ENCODE results near the gene RBM45. TPM values are rescaled to one million over a fixed set of nuclear protein-coding genes. Genes with fewer than 3 reads are reported as not detected.
A peak's percentile ranks its signal among the peaks of the same experiment; 100 is the strongest.
"Not testable (repeated sequence)": the region's sequence is repeated elsewhere in the genome, so short reads cannot be mapped to it uniquely, and the experiment has no call there.

The RBM45 gene
- total RNA-seq, 1 donor from 2014 or later: 18.6 TPM

DNA sequence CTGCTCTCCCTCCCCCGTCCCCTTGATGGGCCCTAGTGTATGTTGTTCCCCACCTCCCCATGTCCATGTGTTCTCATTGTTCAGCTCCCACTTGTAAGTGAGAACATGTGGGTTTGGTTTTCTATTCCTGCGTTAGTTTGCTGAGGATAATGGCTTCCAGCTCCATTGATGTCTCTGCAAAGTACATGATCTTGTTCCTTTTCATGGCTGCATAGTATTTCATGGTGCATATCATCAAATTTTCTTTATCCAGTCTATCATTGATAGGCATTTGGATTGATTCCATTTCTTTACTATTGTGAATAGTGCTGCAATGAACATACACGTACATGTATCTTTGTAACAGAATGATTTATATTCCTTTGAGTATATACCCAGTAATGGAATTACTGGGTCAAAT lies 33.0 kb upstream of the RBM45 start:
- DNase-seq (ENCODE audit: low spot score); H3K36me3 Mint-ChIP-seq (ENCODE audit: low read depth); H3K4me1 Mint-ChIP-seq (ENCODE audit: low read depth); H3K9me3 Mint-ChIP-seq; H3K4me3 Mint-ChIP-seq; intact Hi-C loops (cut with micrococcal nuclease); H3K27ac Mint-ChIP-seq: not testable (repeated sequence)
- peaks cover 17% of the 10 kb centered on the region for H3K27me3 Mint-ChIP-seq (ENCODE audit: insufficient read depth)

GRCh38 chr2:178082408-178083045 lies 29.7 kb upstream of the RBM45 start:
- no peaks in the 10 kb centered on the region for H3K4me1 Mint-ChIP-seq (ENCODE audit: low read depth)

GRCh38 chr2:178084273-178084672 lies 28.0 kb upstream of the RBM45 start:
- H3K4me1 Mint-ChIP-seq (ENCODE audit: low read depth): no peaks in the 10 kb centered on the region
- no peak for DNase-seq (ENCODE audit: low spot score)
- no peak overlapping the region for H3K27ac Mint-ChIP-seq
- intact Hi-C loops (cut with micrococcal nuclease): no loop called here
- H3K36me3 Mint-ChIP-seq (ENCODE audit: low read depth): no peaks in the 10 kb centered on the region
- no peaks in the 10 kb centered on the region for H3K9me3 Mint-ChIP-seq
- no peak overlapping the region for H3K4me3 Mint-ChIP-seq
- H3K27me3 Mint-ChIP-seq (ENCODE audit: insufficient read depth): peaks cover 18% of the 10 kb centered on the region

More at GRCh38 chr2:178082408-178083045, 29.7 kb upstream of the RBM45 start:
- no peaks in the 10 kb centered on the region for H3K36me3 Mint-ChIP-seq (ENCODE audit: low read depth)
- peaks cover 18% of the 10 kb centered on the region for H3K27me3 Mint-ChIP-seq (ENCODE audit: insufficient read depth)
- no peak overlapping the region for H3K4me3 Mint-ChIP-seq
- H3K27ac Mint-ChIP-seq: no peak overlapping the region
- no peaks in the 10 kb centered on the region for H3K9me3 Mint-ChIP-seq
- intact Hi-C loops (cut with micrococcal nuclease): no loop called here
- DNase-seq (ENCODE audit: low spot score): no peak

GRCh38 chr2:178088774-178089270 lies 23.4 kb upstream of the RBM45 start:
- no peaks in the 10 kb centered on the region for H3K4me1 Mint-ChIP-seq (ENCODE audit: low read depth)
- no peaks in the 10 kb centered on the region for H3K9me3 Mint-ChIP-seq
- H3K4me3 Mint-ChIP-seq: no peak overlapping the region
- no peak for DNase-seq (ENCODE audit: low spot score)
- no peaks in the 10 kb centered on the region for H3K36me3 Mint-ChIP-seq (ENCODE audit: low read depth)
- no peak overlapping the region for H3K27ac Mint-ChIP-seq
- intact Hi-C loops (cut with micrococcal nuclease): no loop called here
- peaks cover 11% of the 10 kb centered on the region for H3K27me3 Mint-ChIP-seq (ENCODE audit: insufficient read depth)

GRCh38 chr2:178093471-178093870 lies 18.8 kb upstream of the RBM45 start:
- H3K27ac Mint-ChIP-seq: no peak overlapping the region
- no peaks in the 10 kb centered on the region for H3K36me3 Mint-ChIP-seq (ENCODE audit: low read depth)
- no peaks in the 10 kb centered on the region for H3K4me1 Mint-ChIP-seq (ENCODE audit: low read depth)
- H3K9me3 Mint-ChIP-seq: no peaks in the 10 kb centered on the region
- H3K27me3 Mint-ChIP-seq (ENCODE audit: insufficient read depth): peaks cover 5% of the 10 kb centered on the region
- DNase-seq (ENCODE audit: low spot score): no peak
- H3K4me3 Mint-ChIP-seq: no peak overlapping the region
- intact Hi-C loops (cut with micrococcal nuclease): no loop called here

DNA sequence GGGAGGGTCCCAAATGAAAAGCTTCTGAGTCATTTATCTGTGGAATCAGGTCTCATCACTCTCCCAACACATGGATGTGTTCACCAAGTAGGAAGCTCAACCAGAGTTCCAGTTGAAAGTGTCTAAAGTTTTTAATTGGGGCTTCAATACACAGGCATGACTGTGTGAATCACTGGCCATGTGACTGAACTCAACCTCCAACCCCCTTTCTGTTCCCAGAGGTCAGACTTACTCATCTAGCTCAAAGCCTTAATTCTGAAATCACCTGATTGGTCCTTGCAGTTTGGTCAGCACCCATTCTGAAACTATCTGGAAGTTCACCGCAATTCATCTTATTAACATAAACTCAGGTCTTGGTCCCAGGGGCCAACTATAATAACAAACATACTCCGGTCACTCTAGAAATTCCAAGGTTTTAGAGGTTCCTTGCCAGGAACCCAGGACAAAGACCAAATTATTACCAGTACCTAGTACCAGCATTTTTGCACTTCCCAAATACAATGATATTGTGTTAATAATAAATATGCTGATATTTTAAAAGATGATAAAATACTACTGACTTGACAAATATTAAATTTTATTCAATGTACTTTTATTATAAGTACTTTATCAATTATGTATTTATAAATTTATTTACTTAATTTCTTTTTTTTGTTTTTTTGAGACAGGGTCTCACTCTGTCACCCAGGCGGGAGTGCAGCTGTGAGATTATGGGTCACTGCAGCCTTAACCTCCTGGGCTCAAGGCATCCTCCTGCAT lies 10.7 kb upstream of the RBM45 start:
- no peaks in the 10 kb centered on the region for H3K9me3 Mint-ChIP-seq
- H3K4me3 Mint-ChIP-seq: no peak overlapping the region
- no peaks in the 10 kb centered on the region for H3K36me3 Mint-ChIP-seq (ENCODE audit: low read depth)
- H3K4me1 Mint-ChIP-seq (ENCODE audit: low read depth): no peaks in the 10 kb centered on the region
- no peak for DNase-seq (ENCODE audit: low spot score)
- intact Hi-C loops (cut with micrococcal nuclease): no loop called here
- H3K27ac Mint-ChIP-seq: no peak overlapping the region
- peaks cover 14% of the 10 kb centered on the region for H3K27me3 Mint-ChIP-seq (ENCODE audit: insufficient read depth)

GRCh38 chr2:178105566-178105965 lies 6.7 kb upstream of the RBM45 start:
- Mint-ChIP-seq H3K27me3 (ENCODE audit: insufficient read depth) (peaks cover 15% of the 10 kb centered on the region), H3K27ac (no peak overlapping the region), H3K9me3 (no peaks in the 10 kb centered on the region), H3K4me1 (ENCODE audit: low read depth) (no peaks in the 10 kb centered on the region), H3K36me3 (ENCODE audit: low read depth) (no peaks in the 10 kb centered on the region), H3K4me3 (no peak overlapping the region)
- intact Hi-C loops (cut with micrococcal nuclease): no loop called here
- no peak for DNase-seq (ENCODE audit: low spot score)

DNA sequence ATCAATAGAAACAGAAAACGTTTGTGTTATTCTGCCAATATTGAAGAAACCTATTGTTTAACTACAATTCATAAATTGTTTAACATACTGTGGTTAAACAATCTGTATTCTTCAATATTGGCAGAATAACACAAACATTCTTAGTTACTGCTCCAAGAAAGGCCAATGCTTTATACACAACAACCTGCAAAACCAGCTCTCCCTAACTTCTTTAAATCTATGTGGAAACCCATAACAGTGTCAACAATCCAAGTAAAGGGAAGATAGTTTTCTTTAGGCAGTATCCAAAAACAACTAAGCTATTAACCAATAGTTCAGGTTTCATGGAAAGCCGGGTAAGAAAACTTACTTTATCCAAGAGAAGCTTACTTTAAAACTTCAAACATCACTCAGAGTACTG lies 6.2 kb upstream of the RBM45 start:
- H3K27ac Mint-ChIP-seq: no peak overlapping the region
- H3K4me3 Mint-ChIP-seq: no peak overlapping the region
- DNase-seq (ENCODE audit: low spot score): no peak
- no peaks in the 10 kb centered on the region for H3K9me3 Mint-ChIP-seq
- intact Hi-C loops (cut with micrococcal nuclease): no loop called here
- no peaks in the 10 kb centered on the region for H3K36me3 Mint-ChIP-seq (ENCODE audit: low read depth)
- no peaks in the 10 kb centered on the region for H3K4me1 Mint-ChIP-seq (ENCODE audit: low read depth)
- H3K27me3 Mint-ChIP-seq (ENCODE audit: insufficient read depth): peaks cover 13% of the 10 kb centered on the region

DNA sequence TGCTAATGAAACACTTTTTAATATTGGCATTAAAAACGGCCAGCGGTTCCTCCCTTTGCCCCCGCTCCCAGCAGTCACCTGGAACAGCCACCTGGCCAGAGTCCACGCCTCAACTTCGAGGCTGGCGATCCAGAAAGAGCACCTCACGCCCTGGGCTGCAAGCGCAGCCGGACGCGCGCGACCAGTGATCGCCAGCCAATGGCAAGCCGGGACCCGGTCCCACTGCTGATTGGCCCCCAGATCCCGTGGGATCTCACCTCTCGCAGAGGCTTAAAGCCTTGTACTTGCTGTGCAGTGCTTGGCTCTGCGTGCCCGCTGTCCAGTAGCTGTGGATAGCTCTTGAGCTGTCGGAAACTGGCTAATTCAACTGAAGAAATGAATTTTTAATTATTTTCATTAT lies 4.1 kb upstream of the RBM45 start:
- no peak overlapping the region for H3K27ac Mint-ChIP-seq
- no peaks in the 10 kb centered on the region for H3K9me3 Mint-ChIP-seq
- H3K4me1 Mint-ChIP-seq (ENCODE audit: low read depth): peaks cover 9% of the 10 kb centered on the region
- H3K27me3 Mint-ChIP-seq (ENCODE audit: insufficient read depth): peaks cover 10% of the 10 kb centered on the region
- no peaks in the 10 kb centered on the region for H3K36me3 Mint-ChIP-seq (ENCODE audit: low read depth)
- no peak for DNase-seq (ENCODE audit: low spot score)
- no peak overlapping the region for H3K4me3 Mint-ChIP-seq
- intact Hi-C loops (cut with micrococcal nuclease): no loop called here

DNA sequence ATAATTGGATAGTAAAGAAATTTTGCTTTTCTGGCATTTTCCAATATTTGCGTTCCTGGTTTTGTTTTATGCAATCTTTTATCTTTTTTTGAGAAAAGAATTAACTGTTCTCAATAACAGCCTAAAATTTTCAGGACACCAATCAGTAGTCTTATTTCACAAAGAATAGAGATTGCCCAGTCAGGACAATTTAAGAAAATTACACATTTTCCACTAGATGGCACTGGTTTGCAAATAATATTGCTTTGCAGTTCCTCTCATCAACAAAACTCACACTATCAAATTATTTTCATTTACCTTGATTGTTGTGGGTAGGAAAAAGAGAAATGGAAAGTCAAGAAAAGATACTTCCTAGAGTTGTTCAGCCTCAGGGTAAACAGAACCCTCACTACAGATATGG lies 2.4 kb upstream of the RBM45 start:
- no peak for DNase-seq (ENCODE audit: low spot score)
- Mint-ChIP-seq H3K9me3 (no peaks in the 10 kb centered on the region), H3K36me3 (ENCODE audit: low read depth) (no peaks in the 10 kb centered on the region), H3K27ac (no peak overlapping the region), H3K27me3 (ENCODE audit: insufficient read depth) (peaks cover 7% of the 10 kb centered on the region), H3K4me3 (no peak overlapping the region), H3K4me1 (ENCODE audit: low read depth) (peaks cover 24% of the 10 kb centered on the region)
- intact Hi-C loops (cut with micrococcal nuclease): loop anchor here (2.0 to 5.0 kb wide), 5 partner anchors 187 to 718 kb away; partner anchors contain the start of gene AGPS

DNA sequence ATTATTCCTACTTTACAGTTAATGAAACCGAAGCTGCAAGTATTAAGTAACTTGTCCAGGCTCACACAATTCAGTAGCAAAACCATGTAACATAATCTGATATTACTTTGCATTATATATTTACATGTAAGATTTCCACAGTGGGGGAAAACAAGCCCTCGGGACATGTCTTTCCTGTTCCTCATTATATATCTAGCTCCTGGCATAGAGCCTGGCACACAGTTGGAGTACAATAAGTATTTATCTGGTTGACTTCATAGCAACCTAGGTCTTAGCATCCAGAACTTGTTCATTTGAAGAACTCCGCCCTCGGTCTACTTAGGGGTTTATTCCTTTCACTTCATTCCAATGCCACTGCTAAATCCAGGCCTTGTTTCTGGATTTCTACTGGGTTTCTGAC lies 1.6 kb upstream of the RBM45 start:
- intact Hi-C loops (cut with micrococcal nuclease): loop anchor here (2.0 to 5.0 kb wide), 5 partner anchors 187 to 718 kb away; partner anchors contain the start of gene AGPS

DNA sequence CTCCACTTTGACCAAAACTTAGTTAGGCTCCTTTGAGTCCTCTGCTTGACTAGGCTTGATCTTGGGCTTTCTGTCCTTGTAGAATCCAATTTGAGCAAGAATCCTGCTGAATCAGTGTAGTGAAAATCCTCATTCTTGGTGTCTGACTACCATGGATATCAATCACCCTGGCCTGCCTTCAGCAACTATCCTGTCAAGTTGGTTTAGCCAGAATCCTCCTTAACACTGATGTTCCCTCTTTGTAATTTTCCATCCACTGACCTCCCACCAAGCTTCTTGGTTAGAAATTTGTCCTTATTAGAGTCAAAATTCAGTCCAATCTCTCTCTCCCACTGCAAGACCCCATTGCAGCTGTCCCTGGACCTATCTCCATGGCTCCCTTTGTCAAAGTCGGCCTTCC lies 494 bp upstream of the RBM45 start:
- H3K9me3 Mint-ChIP-seq: no peaks in the 10 kb centered on the region
- intact Hi-C loops (cut with micrococcal nuclease): loop anchor here (1.0 to 5.0 kb wide), 11 partner anchors 84 to 1895 kb away; partner anchors contain the start of genes AGPS, CWC22, FKBP7 and HNRNPA3
- peaks cover 3% of the 10 kb centered on the region for H3K36me3 Mint-ChIP-seq (ENCODE audit: low read depth)
- peak overlapping the region; percentile 87 for H3K4me3 Mint-ChIP-seq
- H3K27me3 Mint-ChIP-seq (ENCODE audit: insufficient read depth): peaks cover 3% of the 10 kb centered on the region
- H3K27ac Mint-ChIP-seq: no peak overlapping the region
- no peak for DNase-seq (ENCODE audit: low spot score)
- peaks cover 33% of the 10 kb centered on the region for H3K4me1 Mint-ChIP-seq (ENCODE audit: low read depth)

More for the DNA sequence above, 1.6 kb upstream of the RBM45 start:
- Mint-ChIP-seq H3K9me3 (no peaks in the 10 kb centered on the region), H3K4me1 (ENCODE audit: low read depth) (peaks cover 33% of the 10 kb centered on the region), H3K27me3 (ENCODE audit: insufficient read depth) (peaks cover 7% of the 10 kb centered on the region), H3K4me3 (no peak overlapping the region), H3K36me3 (ENCODE audit: low read depth) (no peaks in the 10 kb centered on the region), H3K27ac (no peak overlapping the region)
- DNase-seq (ENCODE audit: low spot score): no peak

GRCh38 chr2:178114462-178114861 lies 2.2 kb downstream of the RBM45 start:
- peak overlapping the region; percentile 87 for H3K4me3 Mint-ChIP-seq
- no peak for DNase-seq (ENCODE audit: low spot score)
- H3K4me1 Mint-ChIP-seq (ENCODE audit: low read depth): peaks cover 39% of the 10 kb centered on the region
- peak overlapping the region; percentile 59 for H3K27ac Mint-ChIP-seq
- no peaks in the 10 kb centered on the region for H3K9me3 Mint-ChIP-seq
- peaks cover 5% of the 10 kb centered on the region for H3K36me3 Mint-ChIP-seq (ENCODE audit: low read depth)
- no peaks in the 10 kb centered on the region for H3K27me3 Mint-ChIP-seq (ENCODE audit: insufficient read depth)
- intact Hi-C loops (cut with micrococcal nuclease): loop anchor here (5.0 kb wide), 4 partner anchors 183 to 722 kb away; partner anchors contain the start of gene AGPS
